Stomach (tissue), 4 donors: ENCODE measurements around the gene PXYLP1.

Experiments used
- POLR2A ChIP-seq, 4 donors: fragments of 450-650 bp; IDR thresholded peaks; one replicate each; pipeline ENCODE4 v1.6.1; 2016; ENCODE audit warnings: antibody characterized with exemption in 4 of 4, control low read depth in 2 of 4, mild to moderate bottlenecking in 1 of 4, moderate library complexity in 1 of 4
- POLR2AphosphoS5 ChIP-seq, 3 donors: sonication (generic); formaldehyde crosslinking; IDR thresholded peaks; one replicate each; pipeline ENCODE4 v1.6.1; 2016; ENCODE audit warnings: antibody characterized with exemption in 3 of 3
- TF ChIP-seq, protein P1 (sequence below), 7 experiments: fragments of 450-650 bp in 4 of 7; fragments of 200-600 bp in 3 of 7; sonication (generic) in 3 of 7; IDR thresholded peaks; one replicate each; pipeline ENCODE4 v1.5.1; 2016 to 2019; ENCODE audit warnings: antibody characterized with exemption in 7 of 7, control low read depth in 2 of 7, mild to moderate bottlenecking in 1 of 7

DNA sequence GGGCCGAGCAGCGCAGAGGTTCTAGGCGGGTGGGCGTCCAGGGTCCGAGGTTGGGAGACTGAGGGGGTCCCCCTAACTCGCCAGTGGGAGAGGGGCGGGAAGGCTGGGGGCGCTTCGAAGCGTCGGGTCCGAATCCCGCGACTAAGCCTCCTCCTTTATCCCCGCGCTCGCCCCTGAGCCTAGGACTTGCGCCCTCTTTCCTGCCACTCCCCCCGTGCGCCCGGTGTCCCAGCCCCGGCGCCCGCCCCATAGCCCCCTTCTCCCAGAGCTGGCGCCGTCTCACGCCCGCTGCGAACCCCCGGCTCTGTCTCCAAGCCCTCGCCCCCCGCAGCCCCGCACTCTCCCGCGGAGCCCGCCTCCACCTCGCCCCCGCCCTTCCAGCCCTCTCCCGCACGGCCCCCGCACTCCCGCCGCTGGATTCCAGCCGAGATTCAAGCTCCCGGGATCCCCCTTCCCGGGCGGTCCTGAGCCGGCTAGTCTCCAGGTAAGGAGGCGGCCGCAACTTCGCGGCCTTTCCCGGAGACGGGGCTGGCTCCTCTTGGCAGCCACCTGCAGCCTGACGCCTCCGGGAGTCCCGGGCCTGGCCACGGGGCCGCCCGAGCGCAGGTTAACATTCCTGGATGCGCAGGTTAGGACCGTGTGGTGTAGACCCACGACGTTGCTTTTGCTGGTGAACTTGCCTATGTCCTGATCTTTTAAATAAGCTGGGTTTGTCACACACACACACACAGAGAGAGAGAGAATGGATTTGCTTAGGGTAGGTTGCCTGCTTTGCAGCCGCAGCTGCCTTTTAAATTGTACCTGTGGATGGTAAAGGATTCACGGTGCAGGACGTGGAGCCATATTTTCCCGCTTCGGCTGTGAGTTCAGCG lies 563 bp downstream of the PXYLP1 start:
- TF ChIP-seq, protein P1, sequence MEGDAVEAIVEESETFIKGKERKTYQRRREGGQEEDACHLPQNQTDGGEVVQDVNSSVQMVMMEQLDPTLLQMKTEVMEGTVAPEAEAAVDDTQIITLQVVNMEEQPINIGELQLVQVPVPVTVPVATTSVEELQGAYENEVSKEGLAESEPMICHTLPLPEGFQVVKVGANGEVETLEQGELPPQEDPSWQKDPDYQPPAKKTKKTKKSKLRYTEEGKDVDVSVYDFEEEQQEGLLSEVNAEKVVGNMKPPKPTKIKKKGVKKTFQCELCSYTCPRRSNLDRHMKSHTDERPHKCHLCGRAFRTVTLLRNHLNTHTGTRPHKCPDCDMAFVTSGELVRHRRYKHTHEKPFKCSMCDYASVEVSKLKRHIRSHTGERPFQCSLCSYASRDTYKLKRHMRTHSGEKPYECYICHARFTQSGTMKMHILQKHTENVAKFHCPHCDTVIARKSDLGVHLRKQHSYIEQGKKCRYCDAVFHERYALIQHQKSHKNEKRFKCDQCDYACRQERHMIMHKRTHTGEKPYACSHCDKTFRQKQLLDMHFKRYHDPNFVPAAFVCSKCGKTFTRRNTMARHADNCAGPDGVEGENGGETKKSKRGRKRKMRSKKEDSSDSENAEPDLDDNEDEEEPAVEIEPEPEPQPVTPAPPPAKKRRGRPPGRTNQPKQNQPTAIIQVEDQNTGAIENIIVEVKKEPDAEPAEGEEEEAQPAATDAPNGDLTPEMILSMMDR (IDR thresholded peaks at IDR 0.05), result peak in 1 of 7 experiments; percentile 9
- TF ChIP-seq POLR2A (IDR thresholded peaks at IDR 0.05) (no peak), POLR2AphosphoS5 (IDR thresholded peaks at IDR 0.05) (no peak)
